AG10803 (cell line): ENCODE measurements around the gene SENP7.
"Not testable (repeated sequence)": the region's sequence is repeated elsewhere in the genome, so short reads cannot be mapped to it uniquely, and the experiment has no call there.

Source experiments
- DNase-seq: peaks from one replicate; pipeline ENCODE4 v3.0.0; 2010; ENCODE audit warnings: low read depth
- H3K4me3 ChIP-seq: 2 replicates; pipeline ENCODE4 v1.5.1; 2011; ENCODE audit warnings: mild to moderate bottlenecking, low read length, control low read depth
- CTCF ChIP-seq: conservative IDR thresholded peaks from 2 replicates; pipeline ENCODE4 v1.5.1; 2011; ENCODE audit warnings: mild to moderate bottlenecking, low read length, control low read depth, inconsistent platforms

The SENP7 gene

DNA sequence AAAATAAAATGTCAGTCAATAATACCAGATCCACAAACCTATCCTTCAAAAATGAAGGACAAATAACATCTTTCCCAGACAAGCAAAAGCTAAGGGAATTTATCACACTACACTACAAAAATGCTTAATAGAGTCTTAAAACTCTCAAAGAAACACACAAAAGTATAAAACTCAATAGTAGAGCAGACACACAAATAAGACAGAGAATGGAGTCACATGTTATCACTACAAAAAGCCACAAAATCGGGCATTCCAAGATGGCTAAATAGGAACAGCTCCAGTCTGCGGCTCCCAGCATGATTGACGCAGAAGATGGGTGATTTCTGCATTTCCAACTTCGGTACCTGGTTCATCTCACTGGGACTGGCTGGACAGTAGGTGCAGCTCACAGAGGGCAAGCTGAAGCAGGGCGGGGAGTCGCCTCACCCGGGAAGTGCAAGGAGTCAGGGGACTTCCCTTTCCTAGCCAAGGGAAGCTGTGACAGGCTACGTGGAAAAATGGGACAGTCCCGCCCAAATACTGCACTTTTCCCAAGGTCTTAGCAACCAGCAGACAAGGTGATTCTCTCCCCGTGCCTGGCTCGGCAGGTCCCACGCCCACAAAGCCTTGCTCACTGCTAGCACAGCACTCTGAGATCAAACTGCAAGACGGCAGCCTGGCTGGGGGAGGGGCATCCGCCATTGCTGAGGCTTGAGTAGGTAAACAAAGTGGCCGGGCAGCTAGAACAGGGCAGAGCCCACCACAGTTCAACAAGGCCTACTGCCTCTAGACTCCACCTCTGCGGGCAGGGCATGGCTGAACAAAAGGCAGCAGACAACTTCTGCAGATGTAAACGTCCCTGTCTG is 46.3 kb downstream of the SENP7 start:
- no peak for TF ChIP-seq CTCF
- no peak overlapping the region for H3K4me3 ChIP-seq
- DNase-seq, result no peak

- no peak for TF ChIP-seq CTCF
- no peak for DNase-seq
- H3K4me3 ChIP-seq, result no peak overlapping the region
Observed at GRCh38 chr3:101464235-101464634, 48.8 kb downstream of the SENP7 start.

GRCh38 chr3:101461451-101461850 is 51.6 kb downstream of the SENP7 start:
- no peak for TF ChIP-seq CTCF
- no peak for DNase-seq
- no peak overlapping the region for H3K4me3 ChIP-seq

GRCh38 chr3:101458387-101458786 is 54.6 kb downstream of the SENP7 start:
- DNase-seq, result no peak
- no peak overlapping the region for H3K4me3 ChIP-seq
- TF ChIP-seq CTCF, result no peak

DNA sequence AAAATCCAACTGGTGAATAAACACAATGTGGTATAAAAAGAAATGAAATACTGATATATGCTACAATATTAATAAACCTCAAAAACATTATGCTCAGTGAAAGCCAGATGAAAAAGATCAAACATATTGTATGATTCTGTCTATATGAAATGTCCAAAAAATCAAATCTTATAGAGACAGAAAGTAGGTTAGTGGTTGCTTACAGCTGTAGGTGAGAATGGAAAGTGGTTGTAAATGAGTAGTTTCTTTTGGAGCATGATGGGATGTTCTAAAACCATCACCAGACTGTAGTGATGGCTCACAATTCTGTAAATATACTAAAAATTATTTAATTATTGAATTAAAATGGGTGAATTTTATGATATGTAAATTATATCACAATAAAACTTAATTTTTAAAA is 58.4 kb downstream of the SENP7 start:
- no peak overlapping the region for H3K4me3 ChIP-seq
- no peak for DNase-seq
- TF ChIP-seq CTCF, result no peak

GRCh38 chr3:101453961-101454360 is 59.1 kb downstream of the SENP7 start:
- peak; percentile 11 for DNase-seq
- H3K4me3 ChIP-seq, result no peak overlapping the region
- no peak for TF ChIP-seq CTCF

- not testable (repeated sequence) for H3K4me3 ChIP-seq, DNase-seq
Observed at GRCh38 chr3:101438641-101439040, 74.4 kb downstream of the SENP7 start.

DNA sequence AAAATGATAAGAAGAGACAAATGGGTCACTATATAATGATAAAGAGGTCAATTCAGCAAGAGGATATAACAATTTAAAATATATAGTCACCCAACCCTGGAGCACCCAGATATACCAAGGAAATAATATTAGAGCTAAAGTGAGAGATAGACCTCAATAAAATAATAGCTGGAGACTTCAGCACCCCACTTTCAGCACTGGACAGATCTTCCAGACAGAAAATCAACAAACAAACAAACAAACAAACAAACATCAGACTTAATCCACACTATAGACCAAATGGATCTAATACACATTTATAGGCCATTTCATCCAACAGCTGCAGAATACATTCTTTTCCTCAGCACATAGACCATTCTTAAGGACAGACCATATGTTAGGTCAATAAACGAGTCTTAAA is 79.4 kb downstream of the SENP7 start:
- DNase-seq, result no peak
- no peak for TF ChIP-seq CTCF
- no peak overlapping the region for H3K4me3 ChIP-seq
